Activated T-helper 1 cell treated with anti-CD3 and anti-CD28 coated beads, Interleukin-2, amount 50 U/mL, for 16 hours (primary cell): ENCODE results near the gene CX3CR1.
"Not testable (repeated sequence)": the region's sequence is repeated elsewhere in the genome, so short reads cannot be mapped to it uniquely, and the experiment has no call there.

Experiments used
- DNase-seq, 2 donors: peaks; one replicate each; pipeline ENCODE4 v3.0.0-alpha.2; 2020; ENCODE audit warnings: low read depth in 1 of 2, low spot score in 1 of 2

The CX3CR1 gene

GRCh38 chr3:39279745-39280517 is at the start of gene CX3CR1:
TSS of gene CX3CR1 (minus strand) at chr3:39280036. CDS start at chr3:39266509, 13,527 bp downstream.
- DNase-seq, result no peak

GRCh38 chr3:39329493-39329892 is 49.7 kb upstream of the CX3CR1 start, which contains the start of gene CCR8:
TSS of gene CCR8 (plus strand) at chr3:39329709. CDS start at chr3:39332332, 2,623 bp downstream.
- no peak for DNase-seq

- no peak for DNase-seq
These were observed 48.0 kb upstream of the CX3CR1 start for GRCh38 chr3:39327746-39328349.

GRCh38 chr3:39327053-39327745 is 47.4 kb upstream of the CX3CR1 start:
- DNase-seq, result no peak

GRCh38 chr3:39325236-39325635 is 45.4 kb upstream of the CX3CR1 start:
- no peak for DNase-seq

- no peak for DNase-seq
These were observed 43.7 kb upstream of the CX3CR1 start for GRCh38 chr3:39323494-39323893.

GRCh38 chr3:39322936-39323335 is 43.1 kb upstream of the CX3CR1 start:
- DNase-seq, result no peak

GRCh38 chr3:39322209-39322715 is 42.4 kb upstream of the CX3CR1 start:
- not testable (repeated sequence) for DNase-seq

GRCh38 chr3:39321574-39321983 is 41.7 kb upstream of the CX3CR1 start:
- DNase-seq, result not testable (repeated sequence)

- no peak for DNase-seq
These were observed 39.4 kb upstream of the CX3CR1 start for GRCh38 chr3:39319249-39319648.

- DNase-seq, result no peak
These were observed 38.5 kb upstream of the CX3CR1 start for GRCh38 chr3:39318301-39318700.

GRCh38 chr3:39317571-39318169 is 37.8 kb upstream of the CX3CR1 start:
- DNase-seq, result no peak

- DNase-seq, result no peak
These were observed 35.6 kb upstream of the CX3CR1 start for GRCh38 chr3:39315420-39315819.

- no peak for DNase-seq
These were observed 33.5 kb upstream of the CX3CR1 start for GRCh38 chr3:39313289-39313688.

- no peak for DNase-seq
These were observed 22.3 kb upstream of the CX3CR1 start for GRCh38 chr3:39302178-39302577.

- DNase-seq, result no peak
These were observed 19.4 kb upstream of the CX3CR1 start for GRCh38 chr3:39299279-39299678.

- no peak for DNase-seq
These were observed 16.6 kb upstream of the CX3CR1 start for GRCh38 chr3:39296197-39297077.

- DNase-seq, result no peak
These were observed 15.4 kb upstream of the CX3CR1 start for GRCh38 chr3:39295184-39295775.

GRCh38 chr3:39294446-39295183 is 14.8 kb upstream of the CX3CR1 start:
- no peak for DNase-seq
